CD8-positive, alpha-beta memory T cell (primary cell): Measurements from ENCODE around the gene ASTN2. TPM values are rescaled to one million over a fixed set of nuclear protein-coding genes. Genes with fewer than 3 reads are reported as not detected.

Source experiments
- CTCF ChIA-PET: fragments of 350-600 bp; sonication (Branson Sonifier 250); formaldehyde crosslinking; loops from one replicate; lab custom pipeline; 2021; ENCODE audit warnings: antibody characterized with exemption; lab: Charles Lee
- POLR2A ChIA-PET: fragments of 350-600 bp; sonication (Branson Sonifier 250); formaldehyde crosslinking; loops from one replicate; lab custom pipeline; 2021; ENCODE audit warnings: antibody characterized with exemption; lab: Charles Lee
- DNase-seq, 5 donors: peaks; one replicate each; pipeline versions ENCODE4 v3.0.0 to v3.0.0-alpha.2; 2020 to 2022; ENCODE audit warnings: mixed read lengths in 1 of 5
- H3K27ac ChIP-seq: one replicate; pipeline ENCODE4 v1.7.0; 2013; ENCODE audit warnings: low read depth, mild to moderate bottlenecking, low read length, moderate library complexity
- H3K27me3 ChIP-seq: 2 replicates; pipeline ENCODE4 v1.7.0; 2013; ENCODE audit warnings: low read length, mild to moderate bottlenecking; ENCODE audit not compliant: insufficient read depth, poor library complexity, severe bottlenecking
- H3K36me3 ChIP-seq: 2 replicates; pipeline ENCODE4 v1.7.0; 2013; ENCODE audit warnings: mild to moderate bottlenecking, low read length, moderate library complexity; ENCODE audit not compliant: insufficient read depth
- H3K4me1 ChIP-seq: 2 replicates; pipeline ENCODE4 v1.7.0; 2013; ENCODE audit warnings: mild to moderate bottlenecking, low read length, moderate library complexity; ENCODE audit not compliant: insufficient read depth
- H3K4me3 ChIP-seq: 2 replicates; pipeline ENCODE4 v1.7.0; 2013; ENCODE audit warnings: mild to moderate bottlenecking, low read length
- H3K9me3 ChIP-seq: 2 replicates; pipeline ENCODE4 v1.7.0; 2013; ENCODE audit warnings: mild to moderate bottlenecking, low read length
- H3K27ac Mint-ChIP-seq, 8 donors: one replicate each; pipeline ENCODE4 v1.8.0; 2020 to 2021; ENCODE audit warnings: mixed read lengths in 8 of 8, mild to moderate bottlenecking in 6 of 8, inconsistent platforms in 3 of 8, moderate library complexity in 3 of 8
- H3K27me3 Mint-ChIP-seq, 2 donors: one replicate each; pipeline ENCODE4 v1.8.0; 2020 to 2021; ENCODE audit warnings: mixed read lengths in 2 of 2, mild to moderate bottlenecking in 1 of 2, moderate library complexity in 1 of 2
- H3K36me3 Mint-ChIP-seq, 3 donors: one replicate each; pipeline ENCODE4 v1.8.0; 2020 to 2021; ENCODE audit warnings: mixed read lengths in 3 of 3, inconsistent platforms in 1 of 3, mild to moderate bottlenecking in 1 of 3
- H3K4me1 Mint-ChIP-seq, 3 donors: one replicate each; pipeline ENCODE4 v1.8.0; 2020 to 2021; ENCODE audit warnings: mixed read lengths in 3 of 3, inconsistent platforms in 1 of 3, mild to moderate bottlenecking in 1 of 3
- H3K4me3 Mint-ChIP-seq, 7 donors: one replicate each; pipeline ENCODE4 v1.8.0; 2020 to 2021; ENCODE audit warnings: mixed read lengths in 7 of 7, mild to moderate bottlenecking in 6 of 7, moderate library complexity in 4 of 7, inconsistent platforms in 2 of 7
- H3K9me3 Mint-ChIP-seq, 5 donors: one replicate each; pipeline ENCODE4 v1.8.0; 2020 to 2022; ENCODE audit warnings: mixed read lengths in 5 of 5, mild to moderate bottlenecking in 3 of 5, moderate library complexity in 2 of 5, inconsistent platforms in 1 of 5
- polyA plus RNA-seq: library from polyadenylated mRNA; unstranded; fragments of 300-500 nt; fragmentation: Illumina TruSeq; gene quantifications from one replicate; pipeline ENCODE4 v1.2.3, GENCODE V29; 2021
- total RNA-seq, 2 experiments: library from RNA; stranded (reverse); gene quantifications; one replicate each; pipeline ENCODE4 v1.2.3, GENCODE V29; 2021

ASTN2 gene
- total and polyA plus RNA-seq, 3 experiments from 2014 or later, result 4.1 to 4.8 (median 4.2) TPM

DNA sequence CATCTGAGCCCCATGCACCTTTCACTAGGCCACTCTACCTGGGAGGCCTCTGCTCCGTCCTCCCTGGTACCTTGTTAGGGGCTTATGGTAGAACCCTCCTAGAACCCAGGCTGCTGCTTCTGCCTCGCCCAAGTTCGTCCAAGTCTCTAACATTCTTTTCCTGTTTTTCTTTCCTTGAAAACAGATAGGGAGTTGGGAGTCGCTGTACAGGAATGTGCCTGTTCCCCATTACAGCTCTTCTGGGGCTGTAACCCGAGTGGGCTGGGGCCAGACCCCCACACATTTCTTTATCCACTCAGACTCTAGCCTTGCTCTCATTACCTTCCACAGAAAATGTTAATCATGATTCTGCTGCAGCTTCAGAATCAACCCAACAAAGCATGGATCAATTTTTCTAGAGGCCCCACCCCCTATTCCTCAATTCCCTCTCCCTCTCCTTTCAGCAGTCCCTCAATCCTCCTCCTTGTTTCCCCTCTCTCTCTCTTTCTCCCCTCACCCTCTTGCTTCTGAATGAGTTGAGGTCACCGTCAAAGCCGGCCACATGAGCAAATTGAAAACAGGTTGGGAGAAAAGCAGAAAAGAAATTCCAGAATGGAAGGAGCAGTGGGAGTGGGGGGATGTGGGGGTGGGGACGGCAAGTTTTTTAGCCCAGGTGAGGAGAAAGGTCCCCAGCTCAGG lies 921.5 kb downstream of the ASTN2 start:
- POLR2A ChIA-PET, result no interaction called here
- no peak for DNase-seq
- Histone ChIP-seq H3K27ac (no peak overlapping the region), H3K4me1 (no peaks in the 10 kb centered on the region), H3K36me3 (no peaks in the 10 kb centered on the region), H3K4me3 (no peak overlapping the region), H3K9me3 (no peaks in the 10 kb centered on the region), H3K27me3 (no peaks in the 10 kb centered on the region)
- H3K9me3 Mint-ChIP-seq, result peaks cover 0 to 5% (median 0%) of the 10 kb centered on the region in 5 donors
- peaks cover 0 to 1% of the 10 kb centered on the region in 2 donors for H3K27me3 Mint-ChIP-seq
- H3K4me3 Mint-ChIP-seq, result no peak overlapping the region
- CTCF ChIA-PET, result no interaction called here
- H3K4me1 Mint-ChIP-seq, result no peaks in the 10 kb centered on the region
- H3K36me3 Mint-ChIP-seq, result no peaks in the 10 kb centered on the region
- H3K27ac Mint-ChIP-seq, result no peak overlapping the region

DNA sequence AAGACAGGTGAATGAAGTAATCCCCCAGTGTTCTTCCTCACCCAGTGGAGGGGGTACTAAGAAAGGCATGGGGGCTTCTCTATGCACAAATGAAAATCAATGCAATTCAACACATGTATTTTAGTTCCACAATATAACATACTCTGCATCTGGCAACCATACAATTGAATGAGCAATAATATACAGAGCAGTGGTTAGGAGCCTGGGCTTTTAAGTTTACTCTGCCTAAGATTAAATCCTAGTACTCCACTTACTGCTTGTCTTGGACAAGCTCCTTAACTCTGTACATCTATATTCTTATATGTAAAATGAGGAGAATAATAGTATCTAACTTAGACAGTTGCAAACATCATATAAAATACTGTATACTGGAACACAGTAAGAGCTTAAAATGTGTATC lies 923.2 kb downstream of the ASTN2 start:
- no peak overlapping the region for H3K27ac ChIP-seq
- H3K27ac Mint-ChIP-seq, result no peak overlapping the region
- H3K27me3 Mint-ChIP-seq, result peaks cover 0 to 1% of the 10 kb centered on the region in 2 donors
- H3K27me3 ChIP-seq, result no peaks in the 10 kb centered on the region
- no peaks in the 10 kb centered on the region for H3K36me3 ChIP-seq
- H3K9me3 ChIP-seq, result no peaks in the 10 kb centered on the region
- peaks cover 0 to 2% (median 0%) of the 10 kb centered on the region in 3 donors for H3K36me3 Mint-ChIP-seq
- peaks cover 0 to 5% (median 0%) of the 10 kb centered on the region in 5 donors for H3K9me3 Mint-ChIP-seq
- no peak overlapping the region for H3K4me3 ChIP-seq
- no peak overlapping the region for H3K4me3 Mint-ChIP-seq
- no peaks in the 10 kb centered on the region for H3K4me1 ChIP-seq
- DNase-seq, result no peak
- no peaks in the 10 kb centered on the region for H3K4me1 Mint-ChIP-seq
- POLR2A ChIA-PET, result no interaction called here
- CTCF ChIA-PET, result no interaction called here

DNA sequence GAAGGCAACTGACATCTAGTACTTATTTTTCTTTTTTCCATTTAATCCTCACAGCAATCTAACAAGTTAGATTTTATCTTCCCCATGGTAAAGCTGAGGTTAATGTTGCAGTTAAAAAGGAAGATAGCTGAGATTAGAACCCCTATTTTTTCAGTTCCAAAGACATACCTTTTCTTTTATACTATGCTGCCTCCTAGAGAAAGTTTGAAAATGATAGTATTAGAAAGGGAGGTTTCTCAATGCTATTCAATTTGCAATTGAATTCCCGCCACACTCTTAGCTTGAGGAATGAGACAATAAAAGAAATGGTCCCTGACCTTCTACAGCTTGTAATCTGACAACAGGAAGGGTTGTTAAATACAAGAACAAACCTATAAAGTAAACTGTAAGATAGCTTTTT lies 923.6 kb downstream of the ASTN2 start:
- no peak for DNase-seq
- Histone ChIP-seq H3K27me3 (no peaks in the 10 kb centered on the region), H3K27ac (no peak overlapping the region), H3K36me3 (no peaks in the 10 kb centered on the region), H3K4me3 (no peak overlapping the region), H3K9me3 (no peaks in the 10 kb centered on the region), H3K4me1 (no peaks in the 10 kb centered on the region)
- Mint-ChIP-seq H3K9me3 (peaks cover 0 to 5% (median 0%) of the 10 kb centered on the region in 5 donors), H3K36me3 (peaks cover 0 to 2% (median 0%) of the 10 kb centered on the region in 3 donors), H3K27ac (no peak overlapping the region), H3K4me1 (no peaks in the 10 kb centered on the region), H3K4me3 (no peak overlapping the region), H3K27me3 (peaks cover 0 to 1% of the 10 kb centered on the region in 2 donors)
- CTCF ChIA-PET, result no interaction called here
- POLR2A ChIA-PET, result no interaction called here

DNA sequence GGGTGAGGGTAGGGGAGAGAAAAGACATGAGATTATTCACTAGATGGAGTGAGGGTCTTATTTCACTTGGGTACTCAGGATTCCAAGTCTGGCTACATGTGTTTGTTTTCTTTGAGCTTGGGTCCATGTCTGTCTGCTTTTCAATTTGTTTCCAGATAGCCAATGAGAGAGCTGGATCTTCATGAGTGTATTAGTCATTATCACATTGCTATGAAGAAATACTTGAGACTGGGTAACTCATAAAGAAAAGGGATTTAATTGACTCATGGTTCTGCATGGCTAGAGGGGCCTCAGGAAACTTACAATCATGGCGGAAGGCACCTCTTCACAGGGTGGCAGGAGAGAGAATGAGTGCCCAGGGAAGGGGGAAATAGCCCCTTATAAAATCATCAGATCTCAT lies 924.5 kb downstream of the ASTN2 start:
- Mint-ChIP-seq H3K27ac (no peak overlapping the region), H3K36me3 (peaks cover 0 to 2% (median 0%) of the 10 kb centered on the region in 3 donors), H3K27me3 (no peaks in the 10 kb centered on the region), H3K9me3 (peaks cover 0 to 5% (median 0%) of the 10 kb centered on the region in 5 donors), H3K4me1 (no peaks in the 10 kb centered on the region), H3K4me3 (no peak overlapping the region)
- no peaks in the 10 kb centered on the region for H3K27me3 ChIP-seq
- no peaks in the 10 kb centered on the region for H3K36me3 ChIP-seq
- H3K4me3 ChIP-seq, result no peak overlapping the region
- no peaks in the 10 kb centered on the region for H3K9me3 ChIP-seq
- ChIA-PET CTCF (no interaction called here), POLR2A (no interaction called here)
- H3K27ac ChIP-seq, result no peak overlapping the region
- H3K4me1 ChIP-seq, result no peaks in the 10 kb centered on the region
- no peak for DNase-seq

DNA sequence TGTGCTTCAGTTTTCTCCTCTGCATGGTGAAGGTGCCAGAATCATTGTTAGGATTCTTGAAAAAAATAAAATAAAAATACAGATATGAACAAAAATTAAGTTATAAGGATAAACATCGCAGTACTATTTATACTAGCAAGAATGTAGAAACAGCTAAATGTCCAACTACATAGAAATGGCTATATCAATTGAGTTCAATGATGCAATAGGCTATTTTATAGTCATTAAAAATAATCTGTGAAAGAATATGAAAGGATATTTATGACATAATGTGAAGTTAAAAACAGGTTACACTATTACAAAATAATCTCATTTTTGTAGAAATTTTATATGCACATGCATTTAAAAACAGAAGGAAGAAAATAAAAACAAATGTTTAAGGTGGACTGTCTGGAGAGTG lies 926.5 kb downstream of the ASTN2 start:
- no peaks in the 10 kb centered on the region for H3K36me3 ChIP-seq
- Mint-ChIP-seq H3K27ac (no peak overlapping the region), H3K27me3 (peaks cover 0 to 1% of the 10 kb centered on the region in 2 donors), H3K4me3 (no peak overlapping the region), H3K9me3 (peaks cover 0 to 5% (median 0%) of the 10 kb centered on the region in 5 donors), H3K36me3 (peaks cover 1 to 8% (median 4%) of the 10 kb centered on the region in 3 donors), H3K4me1 (no peaks in the 10 kb centered on the region)
- ChIA-PET POLR2A (no interaction called here), CTCF (no interaction called here)
- no peaks in the 10 kb centered on the region for H3K4me1 ChIP-seq
- no peaks in the 10 kb centered on the region for H3K27me3 ChIP-seq
- H3K9me3 ChIP-seq, result no peaks in the 10 kb centered on the region
- DNase-seq, result no peak
- no peak overlapping the region for H3K27ac ChIP-seq
- H3K4me3 ChIP-seq, result no peak overlapping the region

DNA sequence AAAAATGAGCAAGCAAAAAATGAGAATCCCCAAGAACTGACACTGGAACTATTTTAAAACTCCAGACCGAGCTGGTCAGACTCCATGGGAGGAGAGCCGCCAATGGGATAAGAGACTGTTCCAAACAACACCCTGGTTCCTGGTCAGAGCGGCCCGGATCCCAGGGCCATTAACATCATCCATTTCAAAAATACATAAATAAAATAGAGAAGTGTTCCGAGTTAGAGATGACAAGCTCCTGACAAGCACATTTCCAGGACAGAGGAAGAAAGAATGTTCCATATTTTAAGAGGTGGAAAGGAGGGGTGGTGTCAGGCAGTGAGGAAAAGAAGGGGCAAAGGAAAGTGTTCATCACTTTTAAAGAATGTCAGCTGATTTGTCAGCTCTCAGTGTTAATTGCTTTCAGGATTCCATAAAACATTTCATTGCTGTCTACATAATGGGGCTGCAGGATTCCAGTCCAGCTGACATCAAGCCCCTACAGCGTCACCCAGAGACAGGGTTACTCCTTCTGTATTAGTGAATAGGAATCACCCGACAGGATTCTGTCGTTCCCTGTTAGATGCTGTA lies 930.3 kb downstream of the ASTN2 start:
- Histone ChIP-seq H3K27me3 (no peaks in the 10 kb centered on the region), H3K27ac (no peak overlapping the region), H3K4me1 (no peaks in the 10 kb centered on the region), H3K36me3 (no peaks in the 10 kb centered on the region), H3K4me3 (no peak overlapping the region), H3K9me3 (no peaks in the 10 kb centered on the region)
- Mint-ChIP-seq H3K27ac (no peak overlapping the region), H3K36me3 (peaks cover 1 to 9% (median 7%) of the 10 kb centered on the region in 3 donors), H3K4me3 (no peak overlapping the region), H3K4me1 (no peaks in the 10 kb centered on the region), H3K9me3 (no peaks in the 10 kb centered on the region), H3K27me3 (peaks cover 0 to 1% of the 10 kb centered on the region in 2 donors)
- ChIA-PET POLR2A (no interaction called here), CTCF (no interaction called here)
- DNase-seq, result no peak

DNA sequence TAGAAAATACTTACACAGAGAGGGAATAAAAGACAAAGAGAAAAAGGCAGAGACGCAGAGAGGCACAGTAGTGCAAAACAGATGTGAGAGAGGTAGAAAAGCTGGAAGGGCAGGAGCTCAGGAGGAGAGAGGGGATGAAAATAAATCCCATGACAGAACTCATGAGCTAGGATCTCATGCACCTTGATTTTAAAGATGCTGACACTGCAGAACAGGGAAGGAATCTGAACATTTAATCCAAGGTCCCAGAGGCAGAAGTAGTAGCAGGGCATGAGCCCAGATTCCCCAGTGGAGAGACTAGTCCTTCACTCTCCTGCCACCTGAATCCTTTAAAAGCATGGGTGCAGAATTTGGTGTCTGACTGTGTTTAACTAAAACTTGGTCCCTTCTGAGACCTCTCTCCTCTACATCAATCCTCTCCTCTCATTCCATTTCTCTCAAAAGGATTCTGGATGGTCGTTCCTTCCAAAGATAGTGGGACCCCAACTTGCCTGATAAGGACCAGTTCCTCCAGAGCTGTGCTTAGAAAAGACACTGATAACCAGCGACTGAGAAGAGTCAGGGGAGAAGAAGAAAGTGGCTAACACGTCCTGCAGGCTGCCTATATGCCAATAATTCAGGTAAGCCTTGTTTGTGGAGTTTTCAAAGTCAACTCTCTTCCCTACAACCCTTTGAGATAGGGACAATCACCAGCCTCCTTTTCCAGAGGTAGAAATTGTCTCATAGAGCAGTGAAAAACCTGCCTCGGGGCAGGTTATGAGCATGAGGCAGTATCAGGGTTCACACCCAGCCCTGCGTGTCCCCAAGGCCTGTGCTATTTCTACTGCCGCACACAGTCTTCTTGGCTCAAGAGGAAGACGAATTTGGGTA lies 931.0 kb downstream of the ASTN2 start:
- H3K27ac ChIP-seq, result no peak overlapping the region
- Mint-ChIP-seq H3K27ac (no peak overlapping the region), H3K4me3 (no peak overlapping the region), H3K36me3 (peaks cover 1 to 14% (median 9%) of the 10 kb centered on the region in 3 donors), H3K9me3 (no peaks in the 10 kb centered on the region), H3K27me3 (peaks cover 0 to 1% of the 10 kb centered on the region in 2 donors), H3K4me1 (no peaks in the 10 kb centered on the region)
- no peaks in the 10 kb centered on the region for H3K36me3 ChIP-seq
- no peaks in the 10 kb centered on the region for H3K27me3 ChIP-seq
- no peak overlapping the region for H3K4me3 ChIP-seq
- DNase-seq, result no peak
- no peaks in the 10 kb centered on the region for H3K9me3 ChIP-seq
- POLR2A ChIA-PET, result no interaction called here
- CTCF ChIA-PET, result no interaction called here
- no peaks in the 10 kb centered on the region for H3K4me1 ChIP-seq

DNA sequence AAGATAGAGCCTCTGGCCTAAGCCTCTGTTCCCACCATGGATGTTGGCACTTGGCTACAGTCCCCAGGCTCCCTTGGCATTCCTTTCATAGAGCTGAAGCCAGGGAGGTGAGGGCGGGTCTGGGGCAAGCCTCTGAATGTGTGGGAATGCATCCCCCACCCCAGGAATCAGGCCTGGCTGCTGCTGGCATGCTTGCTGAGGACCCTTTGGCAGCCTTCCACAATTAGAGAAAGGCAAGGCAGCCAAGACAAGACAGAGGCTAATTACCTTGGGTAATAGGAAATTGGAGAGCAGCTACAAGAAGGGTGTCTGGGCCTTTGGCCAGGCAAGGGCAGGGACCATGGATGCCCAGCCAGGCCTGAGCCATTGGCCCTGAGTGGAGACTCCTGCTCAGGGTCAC lies 932.1 kb downstream of the ASTN2 start:
- Histone ChIP-seq H3K27ac (no peak overlapping the region), H3K4me1 (no peaks in the 10 kb centered on the region), H3K27me3 (no peaks in the 10 kb centered on the region), H3K9me3 (no peaks in the 10 kb centered on the region), H3K36me3 (no peaks in the 10 kb centered on the region), H3K4me3 (no peak overlapping the region)
- peaks cover 1 to 14% (median 8%) of the 10 kb centered on the region in 3 donors for H3K36me3 Mint-ChIP-seq
- no peaks in the 10 kb centered on the region for H3K4me1 Mint-ChIP-seq
- POLR2A ChIA-PET, result no interaction called here
- no peak for DNase-seq
- H3K9me3 Mint-ChIP-seq, result no peaks in the 10 kb centered on the region
- CTCF ChIA-PET, result no interaction called here
- H3K27ac Mint-ChIP-seq, result no peak overlapping the region
- no peak overlapping the region for H3K4me3 Mint-ChIP-seq
- H3K27me3 Mint-ChIP-seq, result peaks cover 0 to 1% of the 10 kb centered on the region in 2 donors
